ENCODE measurements around the gene NAPA.

NAPA gene

GRCh38 chr19:47521473-47522180, 6.8 kb upstream of the NAPA start:
- no peak for DNase-seq

GRCh38 chr19:47520839-47521238, 6.0 kb upstream of the NAPA start:
- DNase-seq = no peak

- no peak for DNase-seq
Observed at GRCh38 chr19:47520343-47520806, 5.5 kb upstream of the NAPA start.

GRCh38 chr19:47518854-47519253, 4.0 kb upstream of the NAPA start:
- DNase-seq = no peak

GRCh38 chr19:47518139-47518538, 3.3 kb upstream of the NAPA start:
- DNase-seq = no peak

GRCh38 chr19:47514151-47514868, 553 bp downstream of the NAPA start:
- DNase-seq = no peak

GRCh38 chr19:47512948-47513319, 1.9 kb downstream of the NAPA start:
- no peak for DNase-seq

GRCh38 chr19:47512183-47512947, 2.5 kb downstream of the NAPA start:
- DNase-seq = no peak

- no peak for DNase-seq
Observed at GRCh38 chr19:47511681-47512080, 3.2 kb downstream of the NAPA start.

- no peak for DNase-seq
Observed at GRCh38 chr19:47511128-47511517, 3.7 kb downstream of the NAPA start.

GRCh38 chr19:47510516-47511127, 4.2 kb downstream of the NAPA start:
- no peak for DNase-seq

GRCh38 chr19:47509973-47510372, 4.9 kb downstream of the NAPA start:
- no peak for DNase-seq

- DNase-seq = no peak
Observed at GRCh38 chr19:47509170-47509847, 5.6 kb downstream of the NAPA start.

- DNase-seq = no peak
Observed at GRCh38 chr19:47508721-47509120, 6.1 kb downstream of the NAPA start.

GRCh38 chr19:47507924-47508553, 6.8 kb downstream of the NAPA start:
- DNase-seq = no peak

- DNase-seq = no peak
Observed at GRCh38 chr19:47507012-47507411, 7.9 kb downstream of the NAPA start.

GRCh38 chr19:47506459-47506858, 8.4 kb downstream of the NAPA start:
- no peak for DNase-seq

- no peak for DNase-seq
Observed at GRCh38 chr19:47505506-47505905, 9.4 kb downstream of the NAPA start.

- no peak for DNase-seq
Observed at GRCh38 chr19:47503826-47504150, 11.1 kb downstream of the NAPA start.

- DNase-seq = no peak
Observed at GRCh38 chr19:47503130-47503825, 11.6 kb downstream of the NAPA start.
